Body of pancreas (tissue), 4 donors: ENCODE results near the gene ADCY2. TPM values are rescaled to one million over a fixed set of nuclear protein-coding genes. Genes with fewer than 3 reads are reported as not detected.

Source experiments
- ATAC-seq: fragments of 150-250 bp; one replicate; pipeline ENCODE4 v1.9.1; 2016
- DNase-seq, 4 donors: peaks; one replicate each; pipeline ENCODE4 v3.0.0-alpha.2; 2019
- H3K27ac ChIP-seq, 4 donors: fragments of 200-600 bp; sonication (generic); 1 replicate in 3 of 4; 2 replicates in 1 of 4; pipeline versions ENCODE4 v1.5.1 to v1.6.1; 2016 to 2019; ENCODE audit warnings: mild to moderate bottlenecking in 1 of 4, mixed read lengths in 1 of 4, moderate library complexity in 1 of 4
- H3K27me3 ChIP-seq, 2 donors: fragments of 200-600 bp; sonication (generic); one replicate each; pipeline ENCODE4 v1.6.0; 2016; ENCODE audit warnings: mild to moderate bottlenecking in 1 of 2
- H3K36me3 ChIP-seq, 2 donors: fragments of 200-600 bp; sonication (generic); replicated peaks in 1 of 2; 2 replicates each; pipeline ENCODE4 v1.5.1; 2016; ENCODE audit warnings: low read depth in 2 of 2; ENCODE audit not compliant: insufficient read depth in 1 of 2
- H3K4me1 ChIP-seq: fragments of 200-600 bp; sonication (generic); one replicate; pipeline ENCODE4 v1.6.0; 2016
- H3K4me3 ChIP-seq, 2 donors: fragments of 200-600 bp; sonication (generic); 1 replicate in 1 of 2; 2 replicates in 1 of 2; pipeline ENCODE4 v1.5.1; 2016 to 2019
- H3K9me3 ChIP-seq, 3 donors: fragments of 200-600 bp; sonication (generic); 1 replicate in 2 of 3; 2 replicates in 1 of 3; pipeline ENCODE4 v1.5.1; 2016
- CTCF ChIP-seq, 7 experiments: fragments of 450-650 bp in 4 of 7; fragments of 200-600 bp in 3 of 7; sonication (generic) in 3 of 7; IDR thresholded peaks; one replicate each; pipeline ENCODE4 v1.5.1; 2016 to 2019; ENCODE audit warnings: antibody characterized with exemption in 7 of 7
- POLR2A ChIP-seq, 3 donors: fragments of 450-650 bp; IDR thresholded peaks; one replicate each; pipeline ENCODE4 v1.6.1; 2016; ENCODE audit warnings: antibody characterized with exemption in 3 of 3, mild to moderate bottlenecking in 2 of 3
- WGBS, 2 donors: methylation state at CpG; one replicate each; pipeline ENCODE4 v1.1.5; 2017; 5-methylcytosine and 5-hydroxymethylcytosine counted together
- intact Hi-C: fragments of 100-400 bp; cut with DNase I; formaldehyde crosslinking; loops from one replicate; pipeline ENCODE4 v1.15.1; 2023
- total RNA-seq, 2 donors: library from RNA; depleted of rRNA; stranded (reverse); fragments of >200 nt; gene quantifications; one replicate each; pipeline ENCODE4 v1.1.0, GENCODE V29; 2016

The ADCY2 gene
- total RNA-seq, 2 donors from 2014 or later, result 0.52 to 4.6 TPM

GRCh38 chr5:7578071-7578470 is 182.1 kb downstream of the ADCY2 start:
- H3K27me3 ChIP-seq, result no peaks in the 10 kb centered on the region
- no peak overlapping the region for H3K27ac ChIP-seq
- H3K4me1 ChIP-seq, result no peaks in the 10 kb centered on the region
- WGBS, 2 donors, result 48 to 50% methylated on average over 1 of the region's 1 CpG
- TF ChIP-seq POLR2A (IDR thresholded peaks at IDR 0.05), result no peak
- TF ChIP-seq CTCF (IDR thresholded peaks at IDR 0.05), result no peak
- H3K36me3 ChIP-seq, result no peaks in the 10 kb centered on the region
- ATAC-seq (no peak), DNase-seq (no peak)
- H3K4me3 ChIP-seq, result no peak overlapping the region
- H3K9me3 ChIP-seq, result no peaks in the 10 kb centered on the region
- intact Hi-C loops, result no loop called here

GRCh38 chr5:7584749-7585148 is 188.8 kb downstream of the ADCY2 start:
- H3K36me3 ChIP-seq, result no peaks in the 10 kb centered on the region
- no peaks in the 10 kb centered on the region for H3K9me3 ChIP-seq
- H3K27ac ChIP-seq, result no peak overlapping the region
- H3K4me1 ChIP-seq, result no peaks in the 10 kb centered on the region
- H3K27me3 ChIP-seq, result no peaks in the 10 kb centered on the region
- intact Hi-C loops, result no loop called here
- DNase-seq, result no peak
- no peak overlapping the region for H3K4me3 ChIP-seq
- TF ChIP-seq CTCF (IDR thresholded peaks at IDR 0.05) (no peak), POLR2A (IDR thresholded peaks at IDR 0.05) (no peak)
- WGBS, 2 donors, result 85 to 88% methylated on average over 2 of the region's 2 CpGs
- no peak for ATAC-seq

- 87 to 95% methylated on average over 3 of the region's 3 CpGs for WGBS, 2 donors
- Histone ChIP-seq H3K27ac (no peak overlapping the region), H3K4me3 (no peak overlapping the region), H3K9me3 (no peaks in the 10 kb centered on the region), H3K36me3 (no peaks in the 10 kb centered on the region), H3K4me1 (no peaks in the 10 kb centered on the region), H3K27me3 (no peaks in the 10 kb centered on the region)
- intact Hi-C loops, result no loop called here
- no peak for ATAC-seq
- TF ChIP-seq CTCF (IDR thresholded peaks at IDR 0.05), result no peak
- TF ChIP-seq POLR2A (IDR thresholded peaks at IDR 0.05), result no peak
- DNase-seq, result no peak
Measured at GRCh38 chr5:7585807-7586206, 189.9 kb downstream of the ADCY2 start.

GRCh38 chr5:7586480-7586879 is 190.5 kb downstream of the ADCY2 start:
- TF ChIP-seq POLR2A (IDR thresholded peaks at IDR 0.05) (no peak), CTCF (IDR thresholded peaks at IDR 0.05) (no peak)
- Histone ChIP-seq H3K27me3 (no peaks in the 10 kb centered on the region), H3K9me3 (no peaks in the 10 kb centered on the region), H3K4me1 (no peaks in the 10 kb centered on the region), H3K27ac (no peak overlapping the region), H3K4me3 (no peak overlapping the region), H3K36me3 (no peaks in the 10 kb centered on the region)
- no peak for DNase-seq
- intact Hi-C loops, result no loop called here
- no peak for ATAC-seq
- WGBS, 2 donors, result 82 to 83% methylated on average over 12 of the region's 12 CpGs

- Histone ChIP-seq H3K27ac (no peak overlapping the region), H3K4me1 (no peaks in the 10 kb centered on the region), H3K4me3 (no peak overlapping the region), H3K36me3 (no peaks in the 10 kb centered on the region), H3K27me3 (no peaks in the 10 kb centered on the region), H3K9me3 (no peaks in the 10 kb centered on the region)
- ATAC-seq (no peak), DNase-seq (no peak)
- no peak for TF ChIP-seq CTCF (IDR thresholded peaks at IDR 0.05)
- no peak for TF ChIP-seq POLR2A (IDR thresholded peaks at IDR 0.05)
- intact Hi-C loops, result no loop called here
- WGBS, 2 donors, result 57 to 66% methylated on average over 5 of the region's 5 CpGs
Measured at GRCh38 chr5:7589800-7590199, 193.9 kb downstream of the ADCY2 start.
